Liver (tissue), 9 donors: ENCODE data around the gene PSD4. TPM values are rescaled to one million over a fixed set of nuclear protein-coding genes. Genes with fewer than 3 reads are reported as not detected.
A peak's percentile ranks its signal among the peaks of the same experiment; 100 is the strongest.

Source experiments
- DNase-seq: peaks from one replicate; pipeline ENCODE4 v3.0.0-alpha.2; 2017; ENCODE audit warnings: low spot score
- H3K27ac ChIP-seq, 2 donors: one replicate each; pipeline ENCODE4 v1.7.0; 2013; ENCODE audit warnings: inconsistent platforms in 2 of 2, low read length in 2 of 2, control low read depth in 1 of 2, low read depth in 1 of 2, mild to moderate bottlenecking in 1 of 2
- H3K27me3 ChIP-seq, 4 donors: one replicate each; pipeline versions ENCODE4 v1.6.1 to v1.7.0; 2013; ENCODE audit warnings: low read length in 3 of 4, inconsistent platforms in 1 of 4, mild to moderate bottlenecking in 1 of 4, moderate library complexity in 1 of 4; ENCODE audit not compliant: control insufficient read depth in 4 of 4, insufficient read depth in 4 of 4
- H3K36me3 ChIP-seq, 4 donors: one replicate each; pipeline versions ENCODE4 v1.6.1 to v1.7.0; 2013; ENCODE audit warnings: low read length in 3 of 4, mild to moderate bottlenecking in 3 of 4, low read depth in 1 of 4, moderate library complexity in 1 of 4; ENCODE audit not compliant: control insufficient read depth in 4 of 4, insufficient read depth in 3 of 4
- H3K4me1 ChIP-seq, 4 donors: one replicate each; pipeline versions ENCODE4 v1.6.1 to v1.7.0; 2013; ENCODE audit warnings: low read length in 3 of 4, mild to moderate bottlenecking in 3 of 4, moderate library complexity in 1 of 4; ENCODE audit not compliant: control insufficient read depth in 4 of 4, insufficient read depth in 4 of 4
- H3K4me3 ChIP-seq, 3 donors: one replicate each; pipeline versions ENCODE4 v1.6.1 to v1.7.0; 2013; ENCODE audit warnings: low read length in 3 of 3, control low read depth in 1 of 3, low read depth in 1 of 3, mild to moderate bottlenecking in 1 of 3
- H3K9ac ChIP-seq, 2 donors: one replicate each; pipeline ENCODE4 v1.7.0; 2013; ENCODE audit warnings: low read length in 2 of 2, mild to moderate bottlenecking in 2 of 2, moderate library complexity in 2 of 2, control low read depth in 1 of 2, low read depth in 1 of 2
- H3K9me3 ChIP-seq, 4 donors: one replicate each; pipeline versions ENCODE4 v1.6.1 to v1.7.0; 2013; ENCODE audit warnings: low read length in 3 of 4; ENCODE audit not compliant: control insufficient read depth in 4 of 4
- EGR1 ChIP-seq, 2 donors: IDR thresholded peaks; 2 replicates each; pipeline ENCODE4 v1.6.1; 2016 to 2018; ENCODE audit warnings: antibody characterized with exemption in 2 of 2, low read depth in 2 of 2
- FOXA2 ChIP-seq: IDR thresholded peaks from 2 replicates; pipeline ENCODE4 v1.6.1; 2016; ENCODE audit warnings: antibody characterized with exemption
- GABPA ChIP-seq, 2 donors: IDR thresholded peaks in 1 of 2; conservative IDR thresholded peaks in 1 of 2; 2 replicates each; pipeline ENCODE4 v1.6.1; 2016; ENCODE audit warnings: antibody characterized with exemption in 2 of 2, mild to moderate bottlenecking in 1 of 2, moderate library complexity in 1 of 2
- HNF4A ChIP-seq, 2 donors: conservative IDR thresholded peaks; 2 replicates each; pipeline ENCODE4 v1.6.1; 2016; ENCODE audit warnings: antibody characterized with exemption in 2 of 2, mild to moderate bottlenecking in 2 of 2
- HNF4G ChIP-seq: IDR thresholded peaks from 2 replicates; pipeline ENCODE4 v1.6.1; 2016; ENCODE audit warnings: antibody characterized with exemption
- NR2F2 ChIP-seq: IDR thresholded peaks from 2 replicates; pipeline ENCODE4 v1.6.1; 2016; ENCODE audit warnings: antibody characterized with exemption
- RAD21 ChIP-seq, 2 donors: IDR thresholded peaks; 2 replicates each; pipeline ENCODE4 v1.6.1; 2016; ENCODE audit warnings: antibody characterized with exemption in 2 of 2, mild to moderate bottlenecking in 2 of 2
- RXRA ChIP-seq, 2 donors: IDR thresholded peaks; 2 replicates each; pipeline ENCODE4 v1.6.1; 2017 to 2018; ENCODE audit warnings: antibody characterized with exemption in 2 of 2, mild to moderate bottlenecking in 1 of 2
- SP1 ChIP-seq: IDR thresholded peaks from 2 replicates; pipeline ENCODE4 v1.6.1; 2018; ENCODE audit warnings: antibody characterized with exemption, mild to moderate bottlenecking
- TAF1 ChIP-seq: conservative IDR thresholded peaks from 2 replicates; pipeline ENCODE4 v1.6.1; 2016; ENCODE audit warnings: antibody characterized with exemption, mild to moderate bottlenecking
- YY1 ChIP-seq: IDR thresholded peaks from 2 replicates; pipeline ENCODE4 v1.6.1; 2016; ENCODE audit warnings: antibody characterized with exemption, mild to moderate bottlenecking
- WGBS: extraction: QIAGEN DNeasy Blood & Tissue Kit; methylation state at CpG from one replicate; pipeline ENCODE4 v1.1.7; 2013; 5-methylcytosine and 5-hydroxymethylcytosine counted together
- polyA plus RNA-seq, 2 donors: library from polyadenylated mRNA; stranded (reverse) in 1 of 2; unstranded in 1 of 2; fragments of 200-250 nt in 1 of 2; fragments of >200 nt in 1 of 2; fragmentation: Nextera tagmentation in 1 of 2; extraction: Ambion mirVana in 1 of 2; gene quantifications; one replicate each; pipeline versions ENCODE4 v1.2.1 to v1.2.3, GENCODE V29; 2013 to 2015
- total RNA-seq, 2 donors: library from RNA; depleted of rRNA; stranded (reverse); fragments of >200 nt; gene quantifications; one replicate each; pipeline ENCODE4 v1.2.3, GENCODE V29; 2014
- TF ChIP-seq, protein P1 (sequence below): IDR thresholded peaks from 2 replicates; pipeline ENCODE4 v1.6.1; 2016; ENCODE audit warnings: antibody characterized with exemption
- TF ChIP-seq, protein P2 (sequence below): fragments of 150-350 bp; IDR thresholded peaks from 2 replicates; pipeline ENCODE4 v1.5.1; 2017; ENCODE audit warnings: improper control_type of control experiment, low read depth, low read length; ENCODE audit not compliant: missing input control
- TF ChIP-seq, protein P3 (sequence below): IDR thresholded peaks from 2 replicates; pipeline ENCODE4 v1.6.1; 2016; ENCODE audit warnings: antibody characterized with exemption
- TF ChIP-seq, protein P4 (sequence below): IDR thresholded peaks from 2 replicates; pipeline ENCODE4 v1.6.1; 2016; ENCODE audit warnings: antibody characterized with exemption
- donor health status: healthy.
- donor health status: healthy.
- donor health status: healthy.
- donor health status: healthy.
- donor health status: healthy.

Gene PSD4
- total RNA-seq (10 to 100 TPM; 38.1 to 83.2 TPM), polyA plus RNA-seq (10 to 100 TPM; 16.4 to 30.8 TPM)

DNA sequence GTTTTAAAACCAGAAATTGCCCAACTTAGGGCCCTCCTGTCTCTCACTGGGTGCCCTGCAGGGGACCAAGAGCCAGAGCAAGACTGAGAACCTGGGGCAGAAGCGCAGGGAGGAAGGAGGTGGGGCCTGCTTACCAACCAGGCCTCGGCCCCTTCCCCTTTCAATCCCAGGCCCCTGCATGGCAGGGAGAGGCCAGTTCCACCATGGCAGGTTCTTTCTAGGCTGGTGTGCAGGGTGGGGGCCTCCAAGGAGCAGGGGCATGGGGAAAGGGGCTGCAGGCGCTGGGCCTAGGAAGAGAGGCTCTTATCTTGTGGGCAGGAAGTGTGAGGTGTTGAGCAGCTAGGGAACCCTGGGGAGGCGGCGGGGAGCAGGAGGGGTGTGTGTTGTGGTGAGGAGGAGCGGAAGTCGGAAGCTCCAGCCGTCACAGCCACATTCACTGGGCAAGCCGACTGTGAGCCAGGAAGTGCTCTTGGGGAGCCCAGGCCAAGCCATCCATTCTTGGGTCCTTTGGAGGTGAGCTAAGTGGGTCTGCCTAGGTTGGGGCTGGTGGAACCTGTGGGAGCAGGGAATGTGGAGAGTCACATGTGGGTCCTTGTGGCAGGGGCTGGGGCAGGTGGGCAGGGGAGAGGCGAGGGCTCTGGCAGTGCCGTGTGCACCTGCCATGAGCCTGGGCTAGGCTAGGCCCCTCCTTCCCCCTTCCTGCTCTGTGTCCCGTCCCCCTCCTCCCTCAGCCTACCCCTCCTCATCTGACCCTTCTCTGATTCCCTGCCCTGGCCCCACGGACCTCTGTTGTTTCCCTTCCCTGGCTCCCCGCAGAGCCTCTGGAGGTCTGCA, at the start of gene PSD4:
TSS of gene PSD4 (plus strand) at position 430 of the 834 bp plus-strand sequence. CDS start 8,486 bp downstream, outside the sequence.
- TF ChIP-seq HNF4A (conservative IDR thresholded peaks at IDR 0.05) (no peak), RAD21 (IDR thresholded peaks at IDR 0.05) (no peak), YY1 (no peak), EGR1 (IDR thresholded peaks at IDR 0.05; ENCODE audit: low read depth in 2 of 2) (no peak), GABPA (IDR thresholded peaks at IDR 0.05 in 1 of 2, conservative IDR thresholded peaks at IDR 0.05 in 1 of 2) (no peak), RXRA (IDR thresholded peaks at IDR 0.05) (no peak), HNF4G (no peak), NR2F2 (no peak), FOXA2 (no peak), TAF1 (no peak), SP1 (no peak)
- TF ChIP-seq, protein P1, sequence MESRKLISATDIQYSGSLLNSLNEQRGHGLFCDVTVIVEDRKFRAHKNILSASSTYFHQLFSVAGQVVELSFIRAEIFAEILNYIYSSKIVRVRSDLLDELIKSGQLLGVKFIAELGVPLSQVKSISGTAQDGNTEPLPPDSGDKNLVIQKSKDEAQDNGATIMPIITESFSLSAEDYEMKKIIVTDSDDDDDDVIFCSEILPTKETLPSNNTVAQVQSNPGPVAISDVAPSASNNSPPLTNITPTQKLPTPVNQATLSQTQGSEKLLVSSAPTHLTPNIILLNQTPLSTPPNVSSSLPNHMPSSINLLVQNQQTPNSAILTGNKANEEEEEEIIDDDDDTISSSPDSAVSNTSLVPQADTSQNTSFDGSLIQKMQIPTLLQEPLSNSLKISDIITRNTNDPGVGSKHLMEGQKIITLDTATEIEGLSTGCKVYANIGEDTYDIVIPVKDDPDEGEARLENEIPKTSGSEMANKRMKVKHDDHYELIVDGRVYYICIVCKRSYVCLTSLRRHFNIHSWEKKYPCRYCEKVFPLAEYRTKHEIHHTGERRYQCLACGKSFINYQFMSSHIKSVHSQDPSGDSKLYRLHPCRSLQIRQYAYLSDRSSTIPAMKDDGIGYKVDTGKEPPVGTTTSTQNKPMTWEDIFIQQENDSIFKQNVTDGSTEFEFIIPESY: no peak
- TF ChIP-seq, protein P2, sequence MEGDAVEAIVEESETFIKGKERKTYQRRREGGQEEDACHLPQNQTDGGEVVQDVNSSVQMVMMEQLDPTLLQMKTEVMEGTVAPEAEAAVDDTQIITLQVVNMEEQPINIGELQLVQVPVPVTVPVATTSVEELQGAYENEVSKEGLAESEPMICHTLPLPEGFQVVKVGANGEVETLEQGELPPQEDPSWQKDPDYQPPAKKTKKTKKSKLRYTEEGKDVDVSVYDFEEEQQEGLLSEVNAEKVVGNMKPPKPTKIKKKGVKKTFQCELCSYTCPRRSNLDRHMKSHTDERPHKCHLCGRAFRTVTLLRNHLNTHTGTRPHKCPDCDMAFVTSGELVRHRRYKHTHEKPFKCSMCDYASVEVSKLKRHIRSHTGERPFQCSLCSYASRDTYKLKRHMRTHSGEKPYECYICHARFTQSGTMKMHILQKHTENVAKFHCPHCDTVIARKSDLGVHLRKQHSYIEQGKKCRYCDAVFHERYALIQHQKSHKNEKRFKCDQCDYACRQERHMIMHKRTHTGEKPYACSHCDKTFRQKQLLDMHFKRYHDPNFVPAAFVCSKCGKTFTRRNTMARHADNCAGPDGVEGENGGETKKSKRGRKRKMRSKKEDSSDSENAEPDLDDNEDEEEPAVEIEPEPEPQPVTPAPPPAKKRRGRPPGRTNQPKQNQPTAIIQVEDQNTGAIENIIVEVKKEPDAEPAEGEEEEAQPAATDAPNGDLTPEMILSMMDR: no peak
- TF ChIP-seq, protein P3, sequence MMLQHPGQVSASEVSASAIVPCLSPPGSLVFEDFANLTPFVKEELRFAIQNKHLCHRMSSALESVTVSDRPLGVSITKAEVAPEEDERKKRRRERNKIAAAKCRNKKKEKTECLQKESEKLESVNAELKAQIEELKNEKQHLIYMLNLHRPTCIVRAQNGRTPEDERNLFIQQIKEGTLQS: no peak
- peak within 1 kb of the TSS; percentile 48 to 65 for H3K27ac ChIP-seq
- peak; percentile 62 for DNase-seq
- no peaks in the 10 kb centered on the region for H3K27me3 ChIP-seq
- peaks cover 0 to 8% (median 4%) of the 10 kb centered on the region in 4 donors for H3K4me1 ChIP-seq
- peak within 1 kb of the TSS in 2 of 3 donors; percentile 6 to 7 for H3K4me3 ChIP-seq
- no peak within 1 kb of the TSS for H3K9ac ChIP-seq
- WGBS: 79% methylated on average over 14 of the region's 14 CpGs
- no peaks in the 10 kb centered on the region for H3K9me3 ChIP-seq
- peaks cover 0 to 1% (median 0%) of the 10 kb centered on the region in 4 donors for H3K36me3 ChIP-seq

DNA sequence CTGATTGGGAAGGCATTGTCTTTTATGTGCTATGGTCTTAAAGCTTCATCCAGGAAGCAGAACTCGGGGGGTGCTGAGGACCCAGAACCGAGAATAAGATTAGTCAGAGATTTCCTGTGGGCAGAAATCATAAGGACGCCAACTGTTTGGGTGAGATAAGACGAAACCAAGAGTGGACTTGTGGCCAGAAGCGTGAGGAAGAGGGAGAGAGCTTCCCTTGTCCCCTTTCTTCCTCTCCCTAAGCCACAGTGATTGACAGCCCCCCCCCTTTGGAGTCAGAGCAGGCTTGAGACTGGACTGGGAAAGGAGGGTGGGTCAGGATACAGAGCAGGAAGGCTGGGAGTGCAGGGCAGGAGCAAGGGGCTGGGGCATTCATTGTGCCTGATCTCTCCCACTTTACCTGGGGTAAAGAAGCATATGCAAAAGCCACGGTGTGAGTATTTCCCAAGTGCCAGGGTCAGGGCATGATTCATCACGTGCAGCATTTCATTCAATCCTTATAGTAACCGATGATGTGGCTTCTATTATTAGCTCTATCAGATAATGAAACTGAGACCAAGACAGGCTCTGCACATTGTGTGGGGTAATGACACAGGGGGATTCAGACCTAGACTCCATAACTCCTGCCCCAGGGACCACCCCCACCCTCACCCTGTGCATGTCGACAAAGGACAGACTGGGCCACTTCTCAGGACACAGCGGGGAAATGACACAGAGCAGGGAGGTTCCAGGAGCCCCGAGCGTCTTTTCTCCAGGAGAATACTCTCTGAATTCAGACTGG, 49.4 kb upstream of the PSD4 start:
- 65% methylated on average over 12 of the region's 12 CpGs for WGBS
- Histone ChIP-seq H3K4me1 (peaks cover 4 to 41% (median 7%) of the 10 kb centered on the region in 4 donors), H3K27ac (peak overlapping the region in 1 of 2 donors; percentile 34), H3K9me3 (no peaks in the 10 kb centered on the region), H3K4me3 (no peak overlapping the region), H3K9ac (peak overlapping the region in 1 of 2 donors; percentile 40), H3K27me3 (no peaks in the 10 kb centered on the region), H3K36me3 (peaks cover 0 to 4% (median 2%) of the 10 kb centered on the region in 4 donors)
- TF ChIP-seq HNF4G (no peak), HNF4A (conservative IDR thresholded peaks at IDR 0.05) (no peak), YY1 (no peak), RXRA (IDR thresholded peaks at IDR 0.05) (no peak)
- TF ChIP-seq, protein P4, sequence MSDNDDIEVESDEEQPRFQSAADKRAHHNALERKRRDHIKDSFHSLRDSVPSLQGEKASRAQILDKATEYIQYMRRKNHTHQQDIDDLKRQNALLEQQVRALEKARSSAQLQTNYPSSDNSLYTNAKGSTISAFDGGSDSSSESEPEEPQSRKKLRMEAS: no peak
- DNase-seq: no peak
